Kidney epithelial cell (primary cell): ENCODE measurements around the gene GMNC. TPM values are rescaled to one million over a fixed set of nuclear protein-coding genes. Genes with fewer than 3 reads are reported as not detected.
"Not testable (repeated sequence)": the region's sequence is repeated elsewhere in the genome, so short reads cannot be mapped to it uniquely, and the experiment has no call there.

Experiments
- DNase-seq: peaks from one replicate; pipeline ENCODE4 v3.0.0-alpha.2; 2010; ENCODE audit warnings: low read depth
- H3K27me3 ChIP-seq: 2 replicates; pipeline ENCODE4 v1.6.0; 2011; ENCODE audit warnings: low read length; ENCODE audit not compliant: control insufficient read depth, insufficient read depth
- H3K36me3 ChIP-seq: 2 replicates; pipeline ENCODE4 v1.5.1; 2011; ENCODE audit warnings: low read length; ENCODE audit not compliant: control insufficient read depth, insufficient read depth
- H3K4me3 ChIP-seq: 2 replicates; pipeline ENCODE4 v1.5.1; 2011; ENCODE audit warnings: low read depth, mild to moderate bottlenecking, control low read depth, low read length
- CTCF ChIP-seq: IDR thresholded peaks from 2 replicates; pipeline ENCODE4 v1.5.1; 2011; ENCODE audit warnings: mild to moderate bottlenecking, moderate library complexity, low read length, control low read depth, inconsistent platforms; ENCODE audit not compliant: insufficient read depth, poor library complexity, severe bottlenecking
- total RNA-seq: library from RNA; depleted of rRNA; stranded (reverse); fragments of >200 nt; gene quantifications from 2 replicates; pipeline ENCODE4 v1.2.3, GENCODE V29; 2015

Gene GMNC
- total RNA-seq, 1 donor from 2014 or later = 0.38 TPM

DNA sequence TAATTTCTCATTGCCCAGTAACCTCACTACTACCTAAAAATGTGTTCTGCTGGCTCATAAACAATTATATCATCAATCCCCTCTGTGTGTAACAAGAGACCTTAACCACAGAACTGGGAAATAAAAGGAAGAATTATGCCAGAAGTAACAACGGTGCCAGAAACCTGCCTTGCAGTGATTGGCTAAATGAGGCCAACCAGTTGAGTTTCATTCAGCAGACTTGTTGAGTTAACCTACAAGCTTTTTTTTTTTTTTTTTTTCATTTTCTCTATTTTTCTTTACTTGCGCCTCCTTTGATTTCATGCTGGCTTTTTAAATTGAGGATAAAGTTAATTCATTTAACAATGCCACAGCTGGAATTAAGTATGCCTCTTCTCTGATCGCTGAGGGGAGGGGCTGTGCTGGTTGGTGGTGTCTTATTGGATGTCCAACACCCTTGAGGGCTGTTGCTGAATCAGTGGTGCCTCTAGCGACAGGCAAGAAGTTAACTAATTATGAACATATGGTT, 30.0 kb upstream of the GMNC start:
- no peak overlapping the region for H3K4me3 ChIP-seq
- DNase-seq = no peak

GRCh38 chr3:190886945-190887344, 24.5 kb upstream of the GMNC start:
- TF ChIP-seq CTCF = no peak
- Histone ChIP-seq H3K36me3 (no peaks in the 10 kb centered on the region), H3K4me3 (no peak overlapping the region), H3K27me3 (no peaks in the 10 kb centered on the region)
- peak; percentile 58 for DNase-seq

More for the DNA sequence above, 30.0 kb upstream of the GMNC start:
- no peaks in the 10 kb centered on the region for H3K36me3 ChIP-seq
- no peak for TF ChIP-seq CTCF
- no peaks in the 10 kb centered on the region for H3K27me3 ChIP-seq

DNA sequence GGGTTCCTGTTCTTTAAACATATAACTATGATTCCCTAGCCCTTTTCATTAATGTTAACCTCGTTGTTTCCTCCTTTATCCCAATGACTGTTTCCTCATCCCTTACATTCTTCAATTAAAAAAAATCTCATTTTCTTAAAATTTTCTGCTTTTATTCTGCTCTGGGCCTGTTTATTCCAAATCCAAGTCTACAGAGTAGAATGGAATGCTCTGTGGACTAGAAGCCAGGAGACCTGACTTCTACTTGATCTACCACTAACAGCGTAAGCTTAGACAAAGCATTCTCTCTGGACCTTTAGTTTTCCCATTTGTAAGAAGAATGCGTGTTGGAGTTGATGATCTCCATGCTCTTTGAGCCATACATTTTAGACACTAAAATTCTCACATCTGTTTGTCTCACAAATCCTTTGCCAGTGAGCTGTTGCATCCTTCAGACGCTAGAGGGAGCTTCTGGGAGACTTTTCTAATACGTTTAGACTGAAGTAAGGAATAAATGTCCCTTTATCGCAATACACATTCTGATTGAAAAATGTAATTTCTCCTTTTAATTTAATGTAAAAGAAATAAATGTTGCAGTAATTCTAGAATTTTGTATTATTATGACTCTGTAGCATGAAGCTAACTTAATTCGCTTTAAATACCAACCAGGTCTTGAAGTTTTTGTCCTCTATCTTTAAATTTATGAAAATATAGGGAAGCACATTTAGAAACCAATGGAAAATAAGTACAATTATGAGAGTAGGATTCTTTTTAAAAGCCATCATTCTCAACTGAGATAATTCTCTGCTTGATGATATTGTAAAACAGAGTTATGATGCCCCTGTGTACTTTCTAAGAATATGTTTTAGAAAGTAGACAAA, 21.7 kb upstream of the GMNC start:
- DNase-seq = no peak
- Histone ChIP-seq H3K4me3 (no peak overlapping the region), H3K27me3 (no peaks in the 10 kb centered on the region), H3K36me3 (no peaks in the 10 kb centered on the region)
- peak; percentile 95 for TF ChIP-seq CTCF

DNA sequence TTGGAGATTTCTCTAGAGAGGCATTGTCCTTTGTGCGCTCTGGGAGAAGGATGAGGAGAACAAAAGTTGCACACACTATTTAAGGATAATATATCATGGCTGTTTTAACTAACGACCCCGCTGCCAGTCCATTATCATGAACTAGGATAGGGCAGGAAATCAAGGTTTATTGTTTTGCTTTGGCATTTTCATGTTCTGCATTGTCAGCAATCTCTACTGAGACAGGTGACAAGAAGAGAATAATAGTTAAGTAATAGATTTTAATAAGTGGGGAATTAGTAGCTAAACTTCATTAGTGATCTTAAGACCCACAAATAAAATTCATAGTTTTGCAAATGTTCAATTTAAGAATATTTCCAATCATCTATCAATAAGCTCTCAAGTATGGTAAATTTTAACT, 20.6 kb upstream of the GMNC start:
- no peak for TF ChIP-seq CTCF

GRCh38 chr3:190877925-190878324, 15.4 kb upstream of the GMNC start:
- peak; percentile 28 for TF ChIP-seq CTCF
- DNase-seq = no peak
- H3K27me3 ChIP-seq = no peaks in the 10 kb centered on the region

More for the DNA sequence above, 20.6 kb upstream of the GMNC start:
- DNase-seq = no peak
- Histone ChIP-seq H3K27me3 (no peaks in the 10 kb centered on the region), H3K4me3 (no peak overlapping the region), H3K36me3 (no peaks in the 10 kb centered on the region)

DNA sequence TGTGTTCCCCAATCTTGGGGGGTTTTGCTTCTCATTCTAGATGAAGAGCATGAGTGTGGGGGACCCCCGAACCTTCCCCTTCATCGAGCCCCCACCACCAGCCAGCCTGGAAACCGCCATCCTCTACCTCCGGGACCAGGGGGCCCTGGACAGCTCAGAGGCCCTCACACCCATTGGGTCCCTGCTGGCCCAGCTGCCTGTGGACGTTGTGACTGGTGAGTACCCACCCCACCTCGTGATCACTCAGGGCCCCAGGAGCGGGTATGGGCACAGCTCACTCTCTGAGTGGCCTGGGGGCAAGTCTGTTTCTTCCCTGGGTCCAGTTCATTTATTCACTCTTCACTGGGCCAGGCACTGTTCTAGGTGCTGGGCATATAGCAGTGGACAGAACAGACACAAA, 13.9 kb upstream of the GMNC start:
- H3K4me3 ChIP-seq, H3K27me3 ChIP-seq, H3K36me3 ChIP-seq, DNase-seq: not testable (repeated sequence)

More at GRCh38 chr3:190877925-190878324, 15.4 kb upstream of the GMNC start:
- Histone ChIP-seq H3K4me3 (no peak overlapping the region), H3K36me3 (no peaks in the 10 kb centered on the region)

DNA sequence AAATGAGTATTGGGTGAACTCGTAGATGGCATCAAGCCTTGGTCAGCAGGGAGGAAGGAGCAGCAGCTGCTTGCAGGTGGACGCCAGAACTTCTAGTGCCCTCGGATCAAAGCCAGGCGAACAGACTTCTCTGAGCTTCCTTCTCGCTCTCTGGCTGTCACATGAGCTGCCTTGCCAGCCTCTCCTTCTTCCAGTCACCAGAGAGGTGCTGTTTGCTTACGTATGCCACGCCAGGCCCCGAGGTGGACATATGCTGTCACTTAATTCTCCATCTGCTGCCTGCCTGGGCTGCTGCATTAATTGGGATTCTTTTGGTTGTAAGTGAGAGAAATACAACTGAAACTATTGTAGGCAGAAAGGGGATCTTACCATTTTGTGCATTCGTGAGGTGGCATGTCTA, 12.6 kb upstream of the GMNC start:
- DNase-seq, H3K36me3 ChIP-seq, H3K27me3 ChIP-seq, H3K4me3 ChIP-seq: not testable (repeated sequence)
